IPS-20b (cell line): Measurements from ENCODE around the gene PYROXD2.

ENCODE experiments used
- H3K27ac ChIP-seq: one replicate; pipeline ENCODE4 v1.5.1; 2013; ENCODE audit warnings: low read length
- H3K27me3 ChIP-seq: 2 replicates; pipeline ENCODE4 v1.6.1; 2013; ENCODE audit warnings: mild to moderate bottlenecking, low read length, inconsistent platforms; ENCODE audit not compliant: insufficient read depth
- H3K36me3 ChIP-seq: 2 replicates; pipeline ENCODE4 v1.6.1; 2013; ENCODE audit warnings: low read depth, mild to moderate bottlenecking, inconsistent platforms, low read length, moderate library complexity; ENCODE audit not compliant: insufficient read depth
- H3K4me1 ChIP-seq: 2 replicates; pipeline ENCODE4 v1.6.1; 2013; ENCODE audit warnings: mild to moderate bottlenecking, control low read depth, inconsistent platforms, low read length, moderate library complexity; ENCODE audit not compliant: insufficient read depth
- H3K4me3 ChIP-seq: 2 replicates; pipeline ENCODE4 v1.5.1; 2013; ENCODE audit warnings: mild to moderate bottlenecking, low read length, inconsistent platforms
- H3K9ac ChIP-seq: 2 replicates; pipeline ENCODE4 v1.6.1; 2013; ENCODE audit warnings: low read depth, mild to moderate bottlenecking, inconsistent platforms, low read length, moderate library complexity
- H3K9me3 ChIP-seq: 2 replicates; pipeline ENCODE4 v1.6.1; 2013; ENCODE audit warnings: mild to moderate bottlenecking, low read depth, low read length, inconsistent platforms; ENCODE audit not compliant: insufficient read depth

The PYROXD2 gene

DNA sequence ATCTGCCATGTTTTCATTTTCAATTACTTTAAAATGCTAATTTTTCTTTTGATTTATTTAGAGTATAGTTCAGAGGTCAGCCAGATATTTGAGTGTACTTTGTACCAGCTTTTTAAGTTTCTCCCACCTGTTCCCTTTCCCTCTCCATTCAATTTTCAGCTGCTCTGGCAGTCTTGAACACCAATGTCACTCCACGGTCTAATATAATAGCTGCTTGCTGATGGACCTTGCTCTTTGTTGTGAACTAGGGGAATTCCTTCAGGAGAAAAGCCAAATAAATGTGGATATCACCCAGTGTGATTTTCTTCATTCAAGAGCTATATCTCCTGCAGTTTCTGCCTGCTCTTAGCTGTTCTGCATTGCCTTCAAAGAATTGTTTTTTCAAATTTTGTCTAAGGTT is 35.6 kb upstream of the PYROXD2 start:
- Histone ChIP-seq H3K4me1 (no peaks in the 10 kb centered on the region; the same call in none of the 2 replicates), H3K9me3 (no peaks in the 10 kb centered on the region), H3K27ac (no peak overlapping the region), H3K36me3 (no peaks in the 10 kb centered on the region), H3K9ac (no peak overlapping the region), H3K27me3 (no peaks in the 10 kb centered on the region), H3K4me3 (no peak overlapping the region)

DNA sequence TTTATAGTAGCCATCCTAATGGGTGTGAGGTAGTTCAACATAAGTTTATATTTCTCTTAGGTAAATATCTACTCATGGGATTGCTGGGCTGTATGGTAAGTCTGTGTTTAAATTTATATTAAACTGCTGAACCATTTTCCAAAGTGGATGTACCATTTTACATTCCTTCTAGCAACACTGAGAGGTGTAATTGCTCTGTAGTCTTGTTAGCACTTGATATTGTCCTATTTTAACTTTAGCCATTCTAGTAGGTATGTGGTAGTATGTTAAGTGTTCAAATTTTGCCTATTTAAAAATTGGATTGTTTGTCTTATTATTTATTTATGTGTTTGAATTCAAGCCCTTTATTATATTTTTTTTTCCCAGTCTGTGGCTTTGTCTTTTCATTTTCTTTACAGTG is 34.3 kb upstream of the PYROXD2 start:
- Histone ChIP-seq H3K36me3 (peaks cover 11% of the 10 kb centered on the region), H3K4me1 (no peaks in the 10 kb centered on the region; the same call in none of the 2 replicates), H3K27me3 (no peaks in the 10 kb centered on the region), H3K9me3 (no peaks in the 10 kb centered on the region), H3K27ac (no peak overlapping the region), H3K9ac (no peak overlapping the region), H3K4me3 (no peak overlapping the region)

DNA sequence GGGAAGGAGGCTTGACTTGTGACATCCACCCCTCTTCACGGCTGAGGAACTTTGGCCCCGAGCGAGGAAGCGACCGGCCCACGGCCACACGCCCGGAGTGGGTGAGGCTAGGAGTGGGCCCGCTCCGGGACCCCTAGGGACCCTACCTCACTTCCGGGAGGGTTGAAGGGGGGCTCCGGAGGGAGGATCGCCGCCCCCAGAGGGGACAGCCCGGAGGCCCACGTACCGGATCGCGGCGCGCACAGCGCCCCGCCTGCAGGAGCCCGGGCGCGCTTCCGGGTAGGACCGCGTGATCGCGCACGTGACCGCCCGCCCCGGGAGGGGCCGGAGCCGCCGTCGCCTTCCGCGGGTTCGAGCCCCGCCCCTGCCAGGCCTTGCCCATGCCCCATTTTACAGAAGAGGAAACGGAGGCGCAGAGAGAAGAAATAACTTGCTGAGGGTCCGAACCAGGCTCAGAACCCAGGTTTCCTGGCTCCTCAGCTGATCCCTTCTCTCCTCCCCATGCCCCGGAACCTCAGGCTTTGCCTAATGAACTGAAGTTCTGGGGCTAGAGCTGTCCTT is 31.8 kb upstream of the PYROXD2 start, which contains the start of gene HPS1:
Gene HPS1 (minus strand): TSS at position 275 of the 561 bp plus-strand sequence. CDS start 3,695 bp downstream, outside the sequence.
- Histone ChIP-seq H3K9me3 (no peaks in the 10 kb centered on the region), H3K4me3 (peak within 1 kb of the TSS; percentile 86), H3K36me3 (peaks cover 34% of the 10 kb centered on the region), H3K4me1 (no peaks in the 10 kb centered on the region; the same call in none of the 2 replicates), H3K27ac (no peak within 1 kb of the TSS), H3K9ac (peak within 1 kb of the TSS; percentile 87; the same call in 1 of the 2 replicates), H3K27me3 (no peaks in the 10 kb centered on the region)

- Histone ChIP-seq H3K9me3 (no peaks in the 10 kb centered on the region), H3K9ac (peak overlapping the region; percentile 87; the same call in 1 of the 2 replicates), H3K36me3 (peaks cover 39% of the 10 kb centered on the region), H3K4me3 (peak overlapping the region; percentile 86), H3K27me3 (no peaks in the 10 kb centered on the region), H3K27ac (no peak overlapping the region), H3K4me1 (no peaks in the 10 kb centered on the region; the same call in none of the 2 replicates)
These were observed 31.2 kb upstream of the PYROXD2 start for GRCh38 chr10:98446151-98446660.

DNA sequence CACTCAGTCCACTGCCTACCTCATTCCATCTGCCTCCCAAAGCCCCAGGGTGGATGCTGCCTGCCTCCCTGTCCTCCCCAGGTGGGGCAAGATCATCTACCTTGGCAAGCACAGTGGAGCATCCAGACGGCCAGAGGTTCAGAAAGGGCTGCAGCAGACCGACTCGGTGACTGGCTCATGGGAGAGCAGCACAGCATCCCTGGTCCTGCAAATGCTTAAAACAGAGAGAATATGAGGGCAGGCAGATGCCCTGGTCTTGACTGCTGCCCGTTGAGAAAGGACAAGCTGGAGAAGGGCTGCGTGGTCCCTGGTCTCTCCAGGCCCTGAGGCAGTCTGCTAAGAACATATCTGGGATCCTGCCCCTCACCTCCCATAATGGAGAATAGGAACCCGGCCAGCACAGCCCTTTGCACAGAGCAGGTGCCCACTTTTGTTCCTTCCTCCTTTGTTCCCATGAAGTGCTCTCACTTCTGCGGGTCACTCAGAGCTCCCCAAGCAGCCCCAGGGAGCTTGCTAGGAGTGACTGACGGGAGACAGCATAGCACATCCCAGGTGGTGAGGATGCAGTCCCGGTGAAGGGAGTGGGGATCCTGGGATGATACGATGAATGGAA is 30.3 kb upstream of the PYROXD2 start:
- Histone ChIP-seq H3K27ac (no peak overlapping the region), H3K36me3 (peaks cover 48% of the 10 kb centered on the region), H3K9ac (peak overlapping the region; percentile 87; the same call in 1 of the 2 replicates), H3K4me3 (peak overlapping the region; percentile 86), H3K4me1 (no peaks in the 10 kb centered on the region; the same call in none of the 2 replicates), H3K9me3 (no peaks in the 10 kb centered on the region), H3K27me3 (no peaks in the 10 kb centered on the region)

DNA sequence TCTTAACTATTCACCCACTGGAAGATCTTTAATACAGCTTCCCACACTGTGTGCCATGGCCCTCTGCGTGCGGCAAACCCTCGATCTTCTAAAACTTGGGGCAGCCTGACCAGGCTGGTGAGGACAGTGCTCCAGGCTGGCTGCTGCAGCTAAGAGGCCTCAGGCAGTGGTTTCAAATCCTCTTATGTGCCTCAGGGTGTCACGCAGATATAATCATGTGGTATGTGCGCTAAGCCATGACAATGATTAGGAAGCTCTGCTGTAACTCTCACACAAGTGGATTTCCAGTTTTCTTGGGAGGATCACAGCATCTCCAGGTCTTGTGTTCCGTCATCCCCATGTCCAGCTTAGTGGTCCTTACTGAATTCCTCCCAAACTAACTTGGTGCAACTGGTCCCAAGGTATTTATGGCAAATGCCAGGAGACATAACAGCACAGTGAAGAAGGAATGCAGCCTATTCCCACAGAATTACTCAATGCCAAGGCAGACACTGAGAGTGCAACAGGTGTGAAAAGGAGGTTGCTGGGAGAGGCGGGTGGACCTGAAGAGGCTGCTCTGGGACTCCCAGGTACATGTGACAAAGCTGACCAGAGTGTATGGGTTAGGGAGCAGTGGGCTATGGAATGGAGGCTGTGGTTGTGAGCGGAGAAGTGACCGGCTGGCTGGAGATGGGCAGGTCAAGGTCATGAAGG is 29.5 kb upstream of the PYROXD2 start:
- Histone ChIP-seq H3K27me3 (no peaks in the 10 kb centered on the region), H3K9me3 (peaks cover 1% of the 10 kb centered on the region), H3K4me3 (no peak overlapping the region), H3K27ac (no peak overlapping the region), H3K4me1 (no peaks in the 10 kb centered on the region; the same call in none of the 2 replicates), H3K36me3 (peaks cover 56% of the 10 kb centered on the region), H3K9ac (no peak overlapping the region)

GRCh38 chr10:98438715-98439114 is 23.7 kb upstream of the PYROXD2 start:
- H3K27ac ChIP-seq: no peak overlapping the region
- no peaks in the 10 kb centered on the region for H3K27me3 ChIP-seq
- no peak overlapping the region for H3K4me3 ChIP-seq
- H3K9ac ChIP-seq: no peak overlapping the region
- H3K9me3 ChIP-seq: peaks cover 10% of the 10 kb centered on the region
- no peaks in the 10 kb centered on the region for H3K4me1 ChIP-seq
- H3K36me3 ChIP-seq: peaks cover 71% of the 10 kb centered on the region

DNA sequence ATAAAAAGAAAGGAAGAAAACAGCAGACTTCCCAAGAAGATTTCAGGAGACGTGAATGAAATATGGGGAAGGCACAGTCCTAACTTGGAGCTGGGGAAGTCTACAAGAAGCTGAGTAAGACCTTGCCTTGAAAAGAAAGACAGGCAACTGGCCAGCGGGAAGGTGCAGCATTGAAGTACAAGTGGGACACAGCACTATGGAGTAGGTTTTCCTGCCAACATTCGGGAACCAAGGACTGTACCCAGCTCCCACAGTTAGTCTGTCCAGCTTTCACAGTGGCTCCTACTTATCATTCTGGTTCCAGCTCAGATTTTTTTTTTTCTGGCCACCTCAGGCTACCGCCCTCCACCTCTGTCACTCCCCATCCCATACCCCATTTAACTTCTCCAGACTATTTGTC is 21.7 kb upstream of the PYROXD2 start:
- Histone ChIP-seq H3K27me3 (no peaks in the 10 kb centered on the region), H3K36me3 (peaks cover 72% of the 10 kb centered on the region), H3K4me3 (no peak overlapping the region), H3K9me3 (peaks cover 20% of the 10 kb centered on the region), H3K4me1 (no peaks in the 10 kb centered on the region), H3K9ac (no peak overlapping the region), H3K27ac (no peak overlapping the region)

DNA sequence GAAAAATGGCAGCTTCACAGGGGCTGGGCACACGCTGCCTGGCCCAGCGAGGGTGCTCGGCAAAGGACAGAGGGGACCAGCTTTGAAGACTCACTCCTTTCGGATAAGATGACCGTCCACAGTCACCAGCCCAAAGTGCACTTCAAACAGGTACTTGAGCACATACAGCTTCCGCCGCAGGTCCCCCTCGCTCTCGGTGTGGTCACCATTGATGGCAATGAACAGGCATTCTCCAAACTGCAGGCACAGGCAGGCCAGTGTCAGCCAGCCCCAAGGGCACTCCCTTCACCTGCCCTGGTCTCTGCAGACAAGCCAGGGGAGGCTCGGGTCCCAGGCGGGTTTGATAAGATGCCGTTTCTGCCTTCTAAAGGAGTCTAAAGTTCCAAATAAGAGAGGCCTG is 20.2 kb upstream of the PYROXD2 start:
- H3K4me3 ChIP-seq: no peak overlapping the region
- H3K4me1 ChIP-seq: no peaks in the 10 kb centered on the region
- H3K27ac ChIP-seq: no peak overlapping the region
- no peaks in the 10 kb centered on the region for H3K27me3 ChIP-seq
- H3K9ac ChIP-seq: no peak overlapping the region
- H3K36me3 ChIP-seq: peaks cover 73% of the 10 kb centered on the region
- H3K9me3 ChIP-seq: peaks cover 20% of the 10 kb centered on the region

- peaks cover 72% of the 10 kb centered on the region for H3K36me3 ChIP-seq
- no peaks in the 10 kb centered on the region for H3K27me3 ChIP-seq
These were observed 19.1 kb upstream of the PYROXD2 start for GRCh38 chr10:98433881-98434732.

DNA sequence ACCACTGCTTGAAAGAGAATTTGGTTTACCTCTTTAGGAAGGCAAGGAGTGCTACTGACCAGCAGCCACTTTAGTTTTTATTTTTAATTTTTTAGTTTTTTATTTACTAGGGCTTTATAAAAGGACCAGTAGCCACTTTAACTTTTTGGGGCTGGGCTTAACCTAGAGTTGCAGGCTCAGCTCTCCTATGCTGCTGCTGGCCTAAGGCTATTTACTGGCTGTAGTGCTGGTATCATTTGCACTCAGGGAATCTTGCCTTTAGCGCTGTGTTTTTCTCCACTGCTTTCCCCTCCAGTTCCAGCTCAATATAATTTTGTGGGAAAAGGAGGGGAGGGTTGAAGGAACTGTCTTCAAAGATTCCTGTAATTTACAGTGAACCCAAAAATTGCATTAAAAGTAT is 18.4 kb upstream of the PYROXD2 start:
- Histone ChIP-seq H3K4me1 (no peaks in the 10 kb centered on the region), H3K4me3 (no peak overlapping the region), H3K27me3 (no peaks in the 10 kb centered on the region), H3K9ac (no peak overlapping the region), H3K9me3 (peaks cover 10% of the 10 kb centered on the region; the same call in 1 of the 2 replicates), H3K36me3 (peaks cover 68% of the 10 kb centered on the region), H3K27ac (no peak overlapping the region)

More at GRCh38 chr10:98433881-98434732, 19.1 kb upstream of the PYROXD2 start:
- Histone ChIP-seq H3K9me3 (peaks cover 15% of the 10 kb centered on the region), H3K9ac (no peak overlapping the region), H3K4me1 (no peaks in the 10 kb centered on the region), H3K4me3 (no peak overlapping the region), H3K27ac (no peak overlapping the region)
